ENCODE data around the gene HDAC6. TPM values are rescaled to one million over a fixed set of nuclear protein-coding genes. Genes with fewer than 3 reads are reported as not detected.

Gene HDAC6
- total RNA-seq, 1 experiment from 2014 or later: 44.2 TPM

DNA sequence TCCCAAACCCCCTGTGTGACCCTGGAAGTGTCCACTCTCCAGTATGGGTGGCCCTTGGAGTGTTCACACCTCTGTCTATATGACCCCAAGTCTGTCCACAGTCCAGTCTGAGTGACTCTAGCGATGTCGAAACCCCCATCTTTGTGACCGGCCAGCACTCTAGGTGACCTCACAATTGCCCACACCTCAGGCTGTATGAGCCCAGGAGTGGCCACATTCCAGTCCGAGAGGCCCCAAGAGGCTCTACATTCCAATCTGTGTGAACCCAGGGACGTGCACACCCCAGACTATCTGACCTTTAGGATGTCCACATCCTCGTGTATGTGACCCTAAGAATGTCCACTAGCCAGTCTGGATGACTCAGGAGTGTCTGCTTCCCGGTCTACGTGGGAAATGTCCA lies 47.6 kb upstream of the HDAC6 start:
- Histone ChIP-seq H3K27ac (0 out of 2 replicates have a peak overlapping the region, but pooled peaks have one; percentile 23), H3K4me2 (no peak overlapping the region), H3K27me3 (ENCODE audit: insufficient read depth, low read depth) (no peaks in the 10 kb centered on the region), H3K79me2 (ENCODE audit: low read depth) (no peaks in the 10 kb centered on the region), H3K4me3 (no peak overlapping the region), H3K9me2 (ENCODE audit: insufficient read depth) (no peaks in the 10 kb centered on the region), H3K9me3 (ENCODE audit: insufficient read depth, low read depth) (no peaks in the 10 kb centered on the region), H2AFZ (no peak overlapping the region), H3K36me3 (ENCODE audit: low read depth) (no peaks in the 10 kb centered on the region), H3K4me1 (replicated peaks; ENCODE audit: insufficient read depth) (no peaks in the 10 kb centered on the region), H3F3A (ENCODE audit: insufficient read depth, low read depth) (no peaks in the 10 kb centered on the region), H4K20me1 (ENCODE audit: insufficient read depth) (no peaks in the 10 kb centered on the region)
- intact Hi-C loops (cut with micrococcal nuclease; ENCODE audit: unreplicated experiment): loop anchor here (2.0 kb wide), 1 partner anchor 57 kb away; the partner anchor contains the start of gene SUV39H1
- peak; percentile 19 to 77 for DNase-seq
- ChIA-PET POLR2A (ENCODE audit: unreplicated experiment) (no interaction called here), CTCF (no interaction called here)
- TF ChIP-seq, protein P1, sequence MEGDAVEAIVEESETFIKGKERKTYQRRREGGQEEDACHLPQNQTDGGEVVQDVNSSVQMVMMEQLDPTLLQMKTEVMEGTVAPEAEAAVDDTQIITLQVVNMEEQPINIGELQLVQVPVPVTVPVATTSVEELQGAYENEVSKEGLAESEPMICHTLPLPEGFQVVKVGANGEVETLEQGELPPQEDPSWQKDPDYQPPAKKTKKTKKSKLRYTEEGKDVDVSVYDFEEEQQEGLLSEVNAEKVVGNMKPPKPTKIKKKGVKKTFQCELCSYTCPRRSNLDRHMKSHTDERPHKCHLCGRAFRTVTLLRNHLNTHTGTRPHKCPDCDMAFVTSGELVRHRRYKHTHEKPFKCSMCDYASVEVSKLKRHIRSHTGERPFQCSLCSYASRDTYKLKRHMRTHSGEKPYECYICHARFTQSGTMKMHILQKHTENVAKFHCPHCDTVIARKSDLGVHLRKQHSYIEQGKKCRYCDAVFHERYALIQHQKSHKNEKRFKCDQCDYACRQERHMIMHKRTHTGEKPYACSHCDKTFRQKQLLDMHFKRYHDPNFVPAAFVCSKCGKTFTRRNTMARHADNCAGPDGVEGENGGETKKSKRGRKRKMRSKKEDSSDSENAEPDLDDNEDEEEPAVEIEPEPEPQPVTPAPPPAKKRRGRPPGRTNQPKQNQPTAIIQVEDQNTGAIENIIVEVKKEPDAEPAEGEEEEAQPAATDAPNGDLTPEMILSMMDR (conservative IDR thresholded peaks at IDR 0.05): no peak
- no peak for TF ChIP-seq EZH2 (IDR thresholded peaks at IDR 0.05; ENCODE audit: low read depth)
- no TSS peak for BruUV-seq (replicated peaks)

DNA sequence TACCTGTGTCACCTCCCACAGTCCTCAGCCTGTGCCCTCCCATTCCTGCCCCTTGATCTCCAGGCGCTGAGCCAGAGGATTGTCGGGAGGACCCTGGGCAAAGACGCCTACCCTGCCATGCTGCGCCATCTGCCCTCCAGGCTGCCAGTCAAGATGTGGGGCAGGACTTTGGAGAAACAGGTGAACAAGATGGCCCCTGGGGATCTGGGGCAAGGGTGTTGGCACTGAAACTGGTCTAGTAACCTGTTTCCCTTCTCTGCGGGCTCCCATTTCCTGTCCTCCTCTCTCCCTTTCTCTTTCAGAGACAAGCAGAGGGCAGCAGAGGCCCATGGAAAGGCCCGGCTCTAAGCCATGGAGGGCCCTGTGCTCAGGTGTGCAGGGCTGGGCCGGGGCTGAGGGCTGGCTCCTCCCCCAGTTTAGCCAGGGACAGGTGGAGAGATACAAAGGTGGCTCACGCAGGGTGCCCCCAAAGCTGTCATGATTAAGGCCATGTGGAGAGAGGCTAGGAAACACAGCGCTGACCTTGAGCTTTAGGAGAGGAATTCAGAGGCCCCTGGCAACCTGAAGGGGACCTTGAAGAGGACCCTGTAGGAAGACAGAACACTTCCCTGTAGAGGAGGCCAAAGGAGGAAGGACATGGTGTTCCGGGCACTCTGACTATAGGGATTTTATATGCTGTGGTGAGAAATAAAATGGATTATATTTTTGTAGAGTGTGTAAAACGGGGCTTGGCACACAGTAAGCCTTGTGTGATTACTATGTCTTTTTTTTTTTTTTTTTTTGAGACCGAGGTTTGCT lies 40.0 kb upstream of the HDAC6 start, which contains the start of gene GLOD5:
Gene GLOD5 (plus strand): TSS at position 74 of the 798 bp plus-strand sequence. CDS start 44 bp downstream, at position 118.
- Histone ChIP-seq H3K27me3 (ENCODE audit: insufficient read depth, low read depth) (no peaks in the 10 kb centered on the region), H4K20me1 (ENCODE audit: insufficient read depth) (no peaks in the 10 kb centered on the region), H3K4me1 (replicated peaks; ENCODE audit: insufficient read depth) (0 out of 2 replicates have a peak, but pooled peaks cover 5% of the 10 kb centered on the region), H2AFZ (peak within 1 kb of the TSS; percentile 43; the same call in 1 of the 2 replicates), H3K79me2 (ENCODE audit: low read depth) (no peaks in the 10 kb centered on the region), H3K9me3 (ENCODE audit: insufficient read depth, low read depth) (no peaks in the 10 kb centered on the region), H3K4me3 (peak within 1 kb of the TSS; percentile 24; the same call in 1 of the 2 replicates), H3K4me2 (peak within 1 kb of the TSS; percentile 62; the same call in 1 of the 2 replicates), H3K36me3 (ENCODE audit: low read depth) (no peaks in the 10 kb centered on the region), H3K27ac (peak within 1 kb of the TSS; percentile 53), H3F3A (ENCODE audit: insufficient read depth, low read depth) (no peaks in the 10 kb centered on the region), H3K9me2 (ENCODE audit: insufficient read depth) (no peaks in the 10 kb centered on the region)
- DNase-seq: peak; percentile 74
- ChIA-PET POLR2A (ENCODE audit: unreplicated experiment) (no interaction called here), CTCF (no interaction called here)
- intact Hi-C loops (cut with micrococcal nuclease; ENCODE audit: unreplicated experiment): loop anchor here (1.0 to 5.0 kb wide), 5 partner anchors 39 to 1115 kb away; partner anchors contain the start of genes PQBP1, TFE3, TIMM17B and USP27X
- no TSS peak for BruUV-seq (replicated peaks)
- TF ChIP-seq EZH2 (IDR thresholded peaks at IDR 0.05; ENCODE audit: low read depth): no peak
- TF ChIP-seq, protein P1 (conservative IDR thresholded peaks at IDR 0.05): peak; percentile 53

DNA sequence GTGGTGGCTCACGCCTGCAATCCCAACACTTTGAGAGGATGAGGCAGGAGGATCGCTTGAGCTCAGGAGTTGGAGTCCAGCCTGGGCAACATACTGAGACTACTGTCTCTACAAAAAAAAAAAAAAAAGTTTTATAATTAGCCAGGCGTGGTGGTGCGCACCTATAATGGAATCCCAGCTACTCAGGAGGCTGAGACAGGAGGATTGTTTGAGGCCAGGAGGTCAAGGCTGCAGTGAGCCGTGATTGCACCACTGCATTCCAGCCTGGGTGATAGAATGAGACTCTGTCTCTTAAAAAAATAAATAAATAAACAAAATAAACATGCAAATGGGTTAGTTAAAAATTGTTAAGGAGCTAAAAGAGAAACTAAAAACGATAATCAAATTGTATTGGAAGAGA lies 32.6 kb upstream of the HDAC6 start:
- no peaks in the 10 kb centered on the region for H3K79me2 ChIP-seq (ENCODE audit: low read depth)
- no TSS peak for BruUV-seq (replicated peaks)
- H3K36me3 ChIP-seq (ENCODE audit: low read depth): no peaks in the 10 kb centered on the region
- POLR2A ChIA-PET (ENCODE audit: unreplicated experiment): no interaction called here
- no peaks in the 10 kb centered on the region for H3K9me2 ChIP-seq (ENCODE audit: insufficient read depth)
- intact Hi-C loops (cut with micrococcal nuclease; ENCODE audit: unreplicated experiment): no loop called here
- no peaks in the 10 kb centered on the region for H4K20me1 ChIP-seq (ENCODE audit: insufficient read depth)
- TF ChIP-seq, protein P1 (conservative IDR thresholded peaks at IDR 0.05): no peak
- TF ChIP-seq EZH2 (IDR thresholded peaks at IDR 0.05; ENCODE audit: low read depth): no peak
- H3K4me1 ChIP-seq (replicated peaks; ENCODE audit: insufficient read depth): no peaks in the 10 kb centered on the region
- H3K4me2 ChIP-seq: no peak overlapping the region
- H2AFZ ChIP-seq: no peak overlapping the region
- no peak overlapping the region for H3K27ac ChIP-seq
- no peaks in the 10 kb centered on the region for H3F3A ChIP-seq (ENCODE audit: insufficient read depth, low read depth)
- CTCF ChIA-PET: no interaction called here
- H3K27me3 ChIP-seq (ENCODE audit: insufficient read depth, low read depth): no peaks in the 10 kb centered on the region
- H3K9me3 ChIP-seq (ENCODE audit: insufficient read depth, low read depth): no peaks in the 10 kb centered on the region
- no peak overlapping the region for H3K4me3 ChIP-seq
- DNase-seq: no peak
